GM21526 (cell line): Measurements from ENCODE around the gene CES4A.
"Not testable (repeated sequence)": the region's sequence is repeated elsewhere in the genome, so short reads cannot be mapped to it uniquely, and the experiment has no call there.

Source experiments
- ATAC-seq: cut with Tn5 transposase; IDR thresholded peaks from one replicate; pipeline ENCODE4 v1.9.1; 2021; ENCODE audit warnings: moderate library complexity; ENCODE audit not compliant: unreplicated experiment, low FRiP score

The CES4A gene

GRCh38 chr16:67041520-67041919, 53.1 kb downstream of the CES4A start:
- ATAC-seq: not testable (repeated sequence)

- ATAC-seq: no peak
These were observed 55.0 kb downstream of the CES4A start for GRCh38 chr16:67043420-67043819.

DNA sequence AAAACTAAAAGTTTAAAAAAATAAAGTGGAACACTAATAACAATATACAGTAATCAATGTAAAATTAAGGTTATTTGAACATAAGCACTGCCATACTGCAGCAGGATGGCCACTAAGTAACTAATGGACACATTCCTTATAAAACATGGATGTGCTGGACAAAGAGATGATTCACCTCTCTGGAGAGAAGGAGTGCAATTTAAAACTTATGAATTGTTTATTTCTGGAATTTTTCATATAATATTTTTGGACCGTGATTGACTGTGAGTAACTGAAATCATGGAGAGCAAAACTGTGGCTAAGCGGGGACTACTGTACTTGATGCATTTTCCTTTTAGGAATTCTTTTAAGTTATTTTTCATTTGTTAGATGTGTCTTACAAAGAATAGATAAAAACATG, 62.4 kb downstream of the CES4A start:
- ATAC-seq: no peak

- ATAC-seq: no peak
These were observed 64.0 kb downstream of the CES4A start for GRCh38 chr16:67052399-67052798.

GRCh38 chr16:67053767-67054334, 65.5 kb downstream of the CES4A start:
- ATAC-seq: no peak

DNA sequence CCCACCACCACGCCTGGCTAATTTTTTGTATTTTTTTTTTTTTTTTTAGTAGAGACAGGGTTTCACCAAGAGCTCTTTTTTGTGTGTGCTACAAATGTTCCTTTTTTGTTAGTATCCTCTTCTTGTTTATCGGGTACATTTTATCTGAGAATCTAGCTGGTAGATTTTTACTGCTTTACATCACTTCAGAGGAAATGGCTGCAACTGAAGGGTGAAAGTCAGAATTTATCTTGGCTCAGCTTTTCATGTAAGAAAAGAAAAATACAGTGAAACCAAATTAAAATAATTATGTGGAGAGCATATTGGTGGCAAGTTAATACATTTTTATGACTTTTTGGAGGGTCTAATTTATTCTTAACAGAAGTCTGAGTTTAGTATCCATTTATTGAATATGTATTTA, 66.5 kb downstream of the CES4A start:
- ATAC-seq: no peak

DNA sequence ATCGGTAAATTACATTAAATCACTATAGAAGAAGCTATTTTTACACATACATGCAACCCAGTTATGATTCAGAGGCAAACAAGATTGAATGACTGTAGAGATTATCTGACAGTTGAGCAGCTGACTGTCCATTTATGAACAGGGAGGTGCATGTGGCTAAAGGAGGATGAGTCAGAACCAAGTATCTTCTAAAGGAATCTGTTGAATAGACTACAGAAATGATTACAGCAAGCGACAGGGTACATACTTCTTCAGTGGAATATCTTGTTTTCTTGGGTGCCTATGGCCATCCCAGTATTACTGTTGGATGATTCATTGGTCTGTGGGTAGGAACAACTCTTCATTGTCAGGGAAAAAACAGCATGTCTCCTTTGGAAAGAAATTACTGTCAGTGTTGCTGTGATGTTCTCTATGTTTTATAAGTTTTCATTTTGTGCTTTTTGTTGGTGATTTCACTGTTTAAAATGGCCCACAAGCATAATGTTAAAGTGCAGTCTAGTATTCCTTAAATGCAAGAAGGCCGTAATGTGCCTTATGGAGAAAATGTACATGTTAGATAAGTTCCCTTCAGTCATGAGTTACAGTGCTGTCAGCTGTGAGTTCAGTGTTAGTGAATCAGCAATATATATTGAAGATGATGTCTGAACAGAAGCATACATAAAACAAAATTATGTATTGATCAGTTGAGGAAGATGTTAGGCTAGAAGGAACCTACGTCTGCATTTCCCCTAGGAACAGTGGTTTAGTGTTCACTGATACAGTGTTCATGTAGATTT, 67.5 kb downstream of the CES4A start:
- no peak for ATAC-seq
